SH-SY5Y (cell line): ENCODE data around the gene DGLUCY.

ENCODE experiments used
- GATA2 ChIP-seq: IDR thresholded peaks from 2 replicates; pipeline ENCODE4 v1.6.1; 2011; ENCODE audit warnings: mild to moderate bottlenecking, low read depth, low read length
- GATA3 ChIP-seq: IDR thresholded peaks from 2 replicates; pipeline ENCODE4 v1.6.1; 2011; ENCODE audit warnings: low read depth, mild to moderate bottlenecking, low read length, moderate library complexity

GRCh38 chr14:91067186-91067585 lies 46.7 kb upstream of the DGLUCY start:
- TF ChIP-seq GATA2 (no peak), GATA3 (no peak)
